HepG2 (cell line): ENCODE measurements around the gene HP1BP3. TPM values are rescaled to one million over a fixed set of nuclear protein-coding genes. Genes with fewer than 3 reads are reported as not detected.

Experiments used
- ATAC-seq: fragments of 200-7000 bp; cut with Tn5 transposase; 3 replicates; pipeline ENCODE4 v1.9.1; 2020; ENCODE audit warnings: mild to moderate bottlenecking, moderate library complexity
- BruUV-seq: library from RNA; stranded (reverse); fragments of 400-500 nt; replicated peaks from 2 replicates; lab custom pipeline; 2021; lab: Mats Ljungman, UMichigan
- CTCF ChIA-PET: fragments of 300-600 bp; formaldehyde crosslinking; extraction: SDS; loops from one replicate; lab custom pipeline; 2021; ENCODE audit warnings: low total read pairs, inconsistent platforms, low intra/inter-chr PET ratio; lab: Yijun Ruan, JAX
- POLR2A ChIA-PET: fragments of 350-600 bp; sonication (Branson Sonifier 250); formaldehyde crosslinking; loops from one replicate; lab custom pipeline; 2020; ENCODE audit warnings: antibody characterized with exemption, inconsistent platforms; lab: Yijun Ruan, JAX
- DNase-seq: peaks from one replicate; pipeline ENCODE4 v3.0.0-alpha.2; 2015; ENCODE audit warnings: low spot score
- FAIRE-seq: peaks from 3 replicates; lab custom pipeline; 2011; peaks lifted over from hg19 to GRCh38; lab: Jason Lieb, UNC
- H2AFZ ChIP-seq: one replicate; pipeline ENCODE4 v1.6.1; 2011; ENCODE audit warnings: low read length, inconsistent platforms
- H3K27ac ChIP-seq: fragments of 300-600 bp; 3 replicates; pipeline ENCODE4 v1.8.0; 2011; ENCODE audit warnings: mixed run types, mild to moderate bottlenecking, mixed read lengths, low read length, inconsistent platforms; ENCODE audit not compliant: insufficient read depth; ENCODE audit errors: extremely low read length
- H3K27me3 ChIP-seq, 2 experiments: fragments of 200-600 bp in 1 of 2; 2 replicates in 1 of 2; 3 replicates in 1 of 2; pipeline versions ENCODE4 v1.6.0 to v1.8.0; 2011; ENCODE audit warnings: low read length in 2 of 2, mild to moderate bottlenecking in 2 of 2, moderate library complexity in 2 of 2, inconsistent platforms in 1 of 2; ENCODE audit not compliant: insufficient read depth in 2 of 2, control insufficient read depth in 1 of 2
- H3K36me3 ChIP-seq, 2 experiments: fragments of 200-600 bp in 1 of 2; replicated peaks in 1 of 2; 2 replicates in 1 of 2; 3 replicates in 1 of 2; pipeline versions ENCODE4 v1.5.1 to v1.8.0; 2011; ENCODE audit warnings: low read length in 2 of 2, inconsistent platforms in 1 of 2; ENCODE audit not compliant: insufficient read depth in 2 of 2, control insufficient read depth in 1 of 2
- H3K4me1 ChIP-seq: 2 replicates; pipeline ENCODE4 v1.5.1; 2012; ENCODE audit warnings: low read length, inconsistent platforms; ENCODE audit not compliant: insufficient read depth
- H3K4me2 ChIP-seq: 2 replicates; pipeline ENCODE4 v1.6.0; 2011; ENCODE audit warnings: low read depth, low read length, inconsistent platforms
- H3K4me3 ChIP-seq, 3 experiments: fragments of 200-600 bp in 1 of 3; sonication (generic), shearing (Covaris generic) in 1 of 3; replicated peaks in 1 of 3; 2 replicates each; pipeline ENCODE4 v1.5.1; 2011 to 2016; ENCODE audit warnings: low read length in 3 of 3, inconsistent platforms in 2 of 3, low read depth in 2 of 3, mild to moderate bottlenecking in 2 of 3, control low read depth in 1 of 3, mixed read lengths in 1 of 3; ENCODE audit not compliant: insufficient read depth in 1 of 3
- H3K79me2 ChIP-seq: one replicate; pipeline ENCODE4 v1.6.1; 2011; ENCODE audit warnings: low read length, inconsistent platforms; ENCODE audit not compliant: insufficient read depth
- H3K9ac ChIP-seq: 2 replicates; pipeline ENCODE4 v1.6.0; 2011; ENCODE audit warnings: mild to moderate bottlenecking, low read depth, low read length, inconsistent platforms; ENCODE audit not compliant: insufficient read depth
- H3K9me3 ChIP-seq: 2 replicates; pipeline ENCODE4 v1.5.1; 2012; ENCODE audit warnings: mild to moderate bottlenecking, low read length
- H4K20me1 ChIP-seq: 2 replicates; pipeline ENCODE4 v1.6.0; 2011; ENCODE audit warnings: inconsistent platforms, mild to moderate bottlenecking, low read length, moderate library complexity; ENCODE audit not compliant: insufficient read depth
- ATAD3A ChIP-seq: sonication (generic); formaldehyde crosslinking; IDR thresholded peaks from 2 replicates; pipeline ENCODE4 v1.4.0; 2020; ENCODE audit warnings: missing genetic modification reagents
- ATF7-NPFF ChIP-seq: sonication (generic); formaldehyde crosslinking; IDR thresholded peaks from 2 replicates; pipeline ENCODE4 v1.8.1; 2023; ENCODE audit warnings: mild to moderate bottlenecking, low read depth, missing genetic modification reagents, moderate library complexity
- ETV6 ChIP-seq: sonication (generic); formaldehyde crosslinking; conservative IDR thresholded peaks from 2 replicates; pipeline ENCODE4 v1.4.0; 2020; ENCODE audit warnings: missing genetic modification reagents
- FOXK1 ChIP-seq: sonication (generic); formaldehyde crosslinking; IDR thresholded peaks from 2 replicates; pipeline ENCODE4 v1.4.0; 2020; ENCODE audit warnings: low read depth, missing genetic modification reagents, borderline replicate concordance
- MBD4 ChIP-seq: IDR thresholded peaks from 2 replicates; pipeline ENCODE4 v1.6.1; 2012; ENCODE audit warnings: low read length, inconsistent platforms, borderline replicate concordance
- MIXL1 ChIP-seq: IDR thresholded peaks from 2 replicates; pipeline ENCODE4 v1.6.1; 2016
- RERE ChIP-seq: IDR thresholded peaks from 2 replicates; pipeline ENCODE4 v1.6.1; 2016; ENCODE audit warnings: low read depth, missing genetic modification reagents, missing compliant biosample characterization
- TOPORS ChIP-seq: sonication (generic); formaldehyde crosslinking; IDR thresholded peaks from 2 replicates; pipeline ENCODE4 v1.8.0; 2023; ENCODE audit warnings: mild to moderate bottlenecking, missing genetic modification reagents
- ZBTB2 ChIP-seq: sonication (generic); formaldehyde crosslinking; IDR thresholded peaks from 2 replicates; pipeline ENCODE4 v1.8.0; 2022; ENCODE audit warnings: low read depth, missing genetic modification reagents
- ZBTB8A ChIP-seq: sonication (generic); formaldehyde crosslinking; IDR thresholded peaks from 2 replicates; pipeline ENCODE4 v1.4.0; 2020; ENCODE audit warnings: mild to moderate bottlenecking, low read depth, missing genetic modification reagents, borderline replicate concordance
- ZNF263 ChIP-seq: sonication (generic); formaldehyde crosslinking; IDR thresholded peaks from 2 replicates; pipeline ENCODE4 v1.4.0; 2020; ENCODE audit warnings: missing genetic modification reagents
- ZNF34 ChIP-seq: sonication (generic); formaldehyde crosslinking; IDR thresholded peaks from 2 replicates; pipeline ENCODE4 v1.4.0; 2020; ENCODE audit warnings: mild to moderate bottlenecking, missing genetic modification reagents, borderline replicate concordance
- ZNF569 ChIP-seq: sonication (generic); formaldehyde crosslinking; IDR thresholded peaks from 2 replicates; pipeline ENCODE4 v1.5.0; 2020; ENCODE audit warnings: mild to moderate bottlenecking, missing genetic modification reagents, moderate library complexity, borderline replicate concordance
- ZNF788 ChIP-seq: sonication (generic); formaldehyde crosslinking; IDR thresholded peaks from 2 replicates; pipeline ENCODE4 v1.5.0; 2020; ENCODE audit warnings: mild to moderate bottlenecking, missing genetic modification reagents, borderline replicate concordance
- WGBS: methylation state at CpG from one replicate; pipeline ENCODE4 v1.1.6; 2017; ENCODE audit warnings: low lambda C conversion rate; 5-methylcytosine and 5-hydroxymethylcytosine counted together
- in situ Hi-C: cut with HindIII; loops from 2 replicates; pipeline ENCODE4 v1.10.0; 2017; ENCODE audit warnings: low pct_unique_long_range_greater_than_20kb; ENCODE audit not compliant: extremely low pct_ligation_motif_present
- intact Hi-C: fragments of 100-400 bp; cut with micrococcal nuclease; formaldehyde crosslinking; loops from one replicate; pipeline ENCODE4 v1.10.0; 2022; ENCODE audit not compliant: unreplicated experiment
- polyA plus RNA-seq, 8 experiments: library from polyadenylated mRNA; depleted of rRNA in 3 of 8; stranded (reverse) in 7 of 8; unstranded in 1 of 8; fragments of >200 nt; fragmentation: Illumina TruSeq in 4 of 8; extraction: Trizol in 4 of 8; gene quantifications; 2 replicates each; pipeline versions ENCODE4 v1.2.1 to v1.2.3, GENCODE V29; 2011 to 2016; ENCODE audit warnings: low read depth in 4 of 8, missing spikeins in 1 of 8, mixed read lengths in 1 of 8; ENCODE audit not compliant: insufficient read depth in 1 of 8
- total RNA-seq, 5 experiments: library from RNA; depleted of rRNA; stranded (reverse); fragments of >200 nt; fragmentation: Illumina TruSeq; extraction: Trizol; gene quantifications; 2 replicates each; pipeline ENCODE4 v1.2.3, GENCODE V29; 2016; ENCODE audit warnings: low read depth in 1 of 5
- TF ChIP-seq, protein P1 (sequence below): sonication (generic); formaldehyde crosslinking; IDR thresholded peaks from 2 replicates; pipeline ENCODE4 v1.8.1; 2022; ENCODE audit warnings: mild to moderate bottlenecking, missing genetic modification reagents

Gene HP1BP3
- total and polyA plus RNA-seq, 2 of the 13 experiments (the other 11 are each of a cell fraction or from before 2014, with no cell fraction given): 98.5 to 137 TPM

DNA sequence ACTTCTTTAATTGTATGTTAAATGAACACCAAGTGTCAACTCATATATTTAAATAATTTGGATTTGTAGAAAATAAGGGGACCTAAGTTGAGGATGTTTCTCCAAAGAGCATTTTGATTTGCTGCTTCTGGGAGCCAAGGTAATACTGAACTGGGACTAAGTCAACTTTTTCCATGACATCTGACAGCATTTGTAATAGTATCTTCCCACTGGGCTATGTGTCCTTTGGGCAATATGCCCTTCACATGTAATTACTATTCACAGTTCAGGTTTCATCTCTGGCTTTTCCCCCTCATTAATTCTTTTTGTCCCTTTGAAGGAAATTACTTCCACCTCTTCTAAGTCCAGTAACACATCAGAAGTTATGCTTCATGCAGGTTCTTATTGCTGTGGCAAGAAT is 36.7 kb upstream of the HP1BP3 start (continued):
- TF ChIP-seq RERE (CRISPR knock-in tag) (no peak), ZNF569 (CRISPR knock-in tag) (no peak), ETV6 (CRISPR knock-in tag) (no peak), ZBTB8A (CRISPR knock-in tag) (no peak), ZNF788 (CRISPR knock-in tag) (no peak)
- TF ChIP-seq, all 625 proteins: peak for 0

DNA sequence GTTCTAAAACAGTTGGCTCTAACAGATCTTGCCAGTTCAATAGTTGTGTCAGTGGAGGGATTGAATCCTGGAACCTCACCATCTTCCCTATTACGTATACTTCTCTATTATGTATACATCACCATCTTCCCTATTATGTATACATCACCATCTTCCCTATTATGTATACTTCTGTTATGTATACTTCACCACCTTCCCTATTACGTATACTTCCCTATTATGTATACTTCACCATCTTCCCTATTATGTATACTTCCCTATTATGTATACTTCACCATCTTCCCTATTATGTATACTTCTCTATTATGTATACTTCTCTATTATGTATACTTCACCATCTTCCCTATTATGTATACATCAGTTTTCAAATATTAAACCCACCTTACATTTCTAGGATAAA is 34.4 kb upstream of the HP1BP3 start:
- Histone ChIP-seq H3K36me3 (peaks cover 3 to 24% of the 10 kb centered on the region in 2 experiments; a peak in 4 of 5 replicates), H3K27ac (no peak overlapping the region), H3K4me3 (no peak overlapping the region), H3K9me3 (no peaks in the 10 kb centered on the region), H3K4me1 (no peaks in the 10 kb centered on the region), H3K27me3 (no peaks in the 10 kb centered on the region), H2AFZ (no peak overlapping the region), H3K79me2 (no peaks in the 10 kb centered on the region), H3K9ac (no peak overlapping the region), H3K4me2 (no peak overlapping the region), H4K20me1 (no peaks in the 10 kb centered on the region)
- ChIA-PET CTCF (no interaction called here), POLR2A (no interaction called here)
- no peak for ATAC-seq
- no TSS peak for BruUV-seq
- FAIRE-seq: no peak
- WGBS: 50% methylated on average over 2 of the region's 2 CpGs
- in situ Hi-C loops (no loop called here), intact Hi-C loops (no loop called here)
- DNase-seq: no peak
- TF ChIP-seq MIXL1 (CRISPR knock-in tag) (no peak), ZNF34 (CRISPR knock-in tag) (no peak), TOPORS (CRISPR knock-in tag) (no peak), MBD4 (no peak), ZNF263 (CRISPR knock-in tag) (no peak), FOXK1 (CRISPR knock-in tag) (no peak), ZBTB2 (CRISPR knock-in tag) (no peak), ATF7-NPFF (CRISPR knock-in tag) (no peak), ATAD3A (no peak)
- TF ChIP-seq, protein P1, sequence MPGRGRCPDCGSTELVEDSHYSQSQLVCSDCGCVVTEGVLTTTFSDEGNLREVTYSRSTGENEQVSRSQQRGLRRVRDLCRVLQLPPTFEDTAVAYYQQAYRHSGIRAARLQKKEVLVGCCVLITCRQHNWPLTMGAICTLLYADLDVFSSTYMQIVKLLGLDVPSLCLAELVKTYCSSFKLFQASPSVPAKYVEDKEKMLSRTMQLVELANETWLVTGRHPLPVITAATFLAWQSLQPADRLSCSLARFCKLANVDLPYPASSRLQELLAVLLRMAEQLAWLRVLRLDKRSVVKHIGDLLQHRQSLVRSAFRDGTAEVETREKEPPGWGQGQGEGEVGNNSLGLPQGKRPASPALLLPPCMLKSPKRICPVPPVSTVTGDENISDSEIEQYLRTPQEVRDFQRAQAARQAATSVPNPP (CRISPR knock-in tag): no peak
